ENCODE measurements around the gene EPHB1. TPM values are rescaled to one million over a fixed set of nuclear protein-coding genes. Genes with fewer than 3 reads are reported as not detected.
"Not testable (repeated sequence)": the region's sequence is repeated elsewhere in the genome, so short reads cannot be mapped to it uniquely, and the experiment has no call there.

Gene EPHB1
- total RNA-seq, 1 donor from 2014 or later, result 1.3 TPM

DNA sequence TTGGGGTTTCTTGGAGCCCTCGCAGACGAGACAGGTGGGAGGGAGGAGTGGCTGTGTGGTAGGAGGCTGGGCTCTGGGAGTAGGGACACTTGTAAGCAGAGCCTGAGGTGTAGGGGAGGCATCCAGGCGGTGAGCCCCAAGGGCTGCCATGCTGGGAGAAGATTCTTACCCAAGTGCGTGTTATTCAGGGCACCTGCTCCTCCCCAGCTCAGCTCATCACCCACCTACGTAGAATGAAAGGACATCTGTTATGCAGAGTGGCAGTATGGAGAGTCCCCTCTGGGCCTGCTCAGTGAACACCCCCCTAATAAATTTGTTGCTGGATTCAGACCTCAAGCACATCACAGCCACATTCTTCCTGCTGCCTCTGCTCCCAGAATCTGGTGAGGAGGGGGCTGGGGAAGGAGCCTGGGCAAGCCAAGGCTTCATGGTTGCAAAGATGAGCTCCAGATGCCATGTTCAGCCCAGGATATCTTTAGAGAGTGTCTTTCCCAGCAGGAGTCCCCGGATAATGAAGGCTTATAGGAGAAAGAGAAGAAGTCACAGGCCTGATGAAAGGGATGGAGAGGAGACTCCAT is 261.8 kb downstream of the EPHB1 start:
- peaks cover under 1% of the 10 kb centered on the region for H3K9me3 Mint-ChIP-seq
- no peak overlapping the region for H3K4me3 Mint-ChIP-seq
- TF ChIP-seq, protein P1, sequence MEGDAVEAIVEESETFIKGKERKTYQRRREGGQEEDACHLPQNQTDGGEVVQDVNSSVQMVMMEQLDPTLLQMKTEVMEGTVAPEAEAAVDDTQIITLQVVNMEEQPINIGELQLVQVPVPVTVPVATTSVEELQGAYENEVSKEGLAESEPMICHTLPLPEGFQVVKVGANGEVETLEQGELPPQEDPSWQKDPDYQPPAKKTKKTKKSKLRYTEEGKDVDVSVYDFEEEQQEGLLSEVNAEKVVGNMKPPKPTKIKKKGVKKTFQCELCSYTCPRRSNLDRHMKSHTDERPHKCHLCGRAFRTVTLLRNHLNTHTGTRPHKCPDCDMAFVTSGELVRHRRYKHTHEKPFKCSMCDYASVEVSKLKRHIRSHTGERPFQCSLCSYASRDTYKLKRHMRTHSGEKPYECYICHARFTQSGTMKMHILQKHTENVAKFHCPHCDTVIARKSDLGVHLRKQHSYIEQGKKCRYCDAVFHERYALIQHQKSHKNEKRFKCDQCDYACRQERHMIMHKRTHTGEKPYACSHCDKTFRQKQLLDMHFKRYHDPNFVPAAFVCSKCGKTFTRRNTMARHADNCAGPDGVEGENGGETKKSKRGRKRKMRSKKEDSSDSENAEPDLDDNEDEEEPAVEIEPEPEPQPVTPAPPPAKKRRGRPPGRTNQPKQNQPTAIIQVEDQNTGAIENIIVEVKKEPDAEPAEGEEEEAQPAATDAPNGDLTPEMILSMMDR (IDR thresholded peaks at IDR 0.05; ENCODE audit: unreplicated experiment), result no peak
- DNase-seq (ENCODE audit: low spot score in 2 of 2, unreplicated experiment in 2 of 2), result no peak
- no peaks in the 10 kb centered on the region for H3K36me3 Mint-ChIP-seq
- H3K27me3 Mint-ChIP-seq (ENCODE audit: low read depth), result peaks cover 16% of the 10 kb centered on the region
- H3K27ac Mint-ChIP-seq, result no peak overlapping the region
- H3K4me1 Mint-ChIP-seq, result no peaks in the 10 kb centered on the region

DNA sequence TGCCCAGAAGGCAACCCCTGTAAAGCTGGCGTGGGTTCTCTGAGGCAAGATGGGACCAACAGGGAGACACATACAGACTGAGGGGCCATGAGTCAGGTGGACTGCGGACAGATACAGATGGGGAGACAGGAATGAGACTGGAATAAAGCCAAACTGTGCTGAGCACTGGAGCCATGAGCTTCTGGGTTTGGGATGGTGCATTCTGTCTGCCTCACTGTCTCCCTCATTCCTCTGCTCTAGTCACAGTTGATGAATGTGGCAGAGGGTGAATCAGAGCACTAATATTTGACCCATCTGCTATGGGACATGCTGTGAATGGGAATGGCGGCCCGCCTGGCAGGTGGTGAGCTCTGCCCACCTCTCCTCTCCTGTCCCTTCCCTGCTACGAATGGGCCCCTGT is 262.9 kb downstream of the EPHB1 start:
- no peak overlapping the region for H3K27ac Mint-ChIP-seq
- no peaks in the 10 kb centered on the region for H3K4me1 Mint-ChIP-seq
- TF ChIP-seq, protein P1 (IDR thresholded peaks at IDR 0.05; ENCODE audit: unreplicated experiment), result no peak
- peaks cover 16% of the 10 kb centered on the region for H3K27me3 Mint-ChIP-seq (ENCODE audit: low read depth)
- no peaks in the 10 kb centered on the region for H3K36me3 Mint-ChIP-seq
- H3K9me3 Mint-ChIP-seq, result peaks cover 12% of the 10 kb centered on the region
- no peak overlapping the region for H3K4me3 Mint-ChIP-seq
- DNase-seq (ENCODE audit: low spot score in 2 of 2, unreplicated experiment in 2 of 2), result no peak

DNA sequence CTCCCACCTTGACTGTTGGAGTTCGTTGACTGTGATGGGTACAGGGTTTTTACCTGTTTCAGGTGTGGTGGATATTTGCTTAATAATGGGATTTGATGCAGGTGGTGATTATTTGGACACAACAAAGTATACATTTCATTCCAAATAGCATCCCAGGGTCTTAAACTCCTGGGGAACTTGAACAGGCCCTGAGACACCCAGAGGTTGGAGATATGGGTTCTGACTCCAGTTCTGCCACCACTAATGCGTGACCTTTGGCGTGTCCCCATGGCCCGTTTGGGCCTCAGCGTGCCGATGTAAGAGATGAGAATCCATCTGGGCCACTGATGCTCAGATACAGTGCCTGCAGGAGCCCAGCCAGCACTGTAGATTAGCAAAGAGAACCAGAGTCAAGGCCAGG is 264.5 kb downstream of the EPHB1 start:
- Mint-ChIP-seq H3K36me3 (no peaks in the 10 kb centered on the region), H3K9me3 (peaks cover 27% of the 10 kb centered on the region), H3K27ac (no peak overlapping the region), H3K4me3 (no peak overlapping the region), H3K4me1 (no peaks in the 10 kb centered on the region), H3K27me3 (ENCODE audit: low read depth) (peaks cover 16% of the 10 kb centered on the region)
- TF ChIP-seq, protein P1 (IDR thresholded peaks at IDR 0.05; ENCODE audit: unreplicated experiment), result no peak
- no peak for DNase-seq (ENCODE audit: low spot score in 2 of 2, unreplicated experiment in 2 of 2)

DNA sequence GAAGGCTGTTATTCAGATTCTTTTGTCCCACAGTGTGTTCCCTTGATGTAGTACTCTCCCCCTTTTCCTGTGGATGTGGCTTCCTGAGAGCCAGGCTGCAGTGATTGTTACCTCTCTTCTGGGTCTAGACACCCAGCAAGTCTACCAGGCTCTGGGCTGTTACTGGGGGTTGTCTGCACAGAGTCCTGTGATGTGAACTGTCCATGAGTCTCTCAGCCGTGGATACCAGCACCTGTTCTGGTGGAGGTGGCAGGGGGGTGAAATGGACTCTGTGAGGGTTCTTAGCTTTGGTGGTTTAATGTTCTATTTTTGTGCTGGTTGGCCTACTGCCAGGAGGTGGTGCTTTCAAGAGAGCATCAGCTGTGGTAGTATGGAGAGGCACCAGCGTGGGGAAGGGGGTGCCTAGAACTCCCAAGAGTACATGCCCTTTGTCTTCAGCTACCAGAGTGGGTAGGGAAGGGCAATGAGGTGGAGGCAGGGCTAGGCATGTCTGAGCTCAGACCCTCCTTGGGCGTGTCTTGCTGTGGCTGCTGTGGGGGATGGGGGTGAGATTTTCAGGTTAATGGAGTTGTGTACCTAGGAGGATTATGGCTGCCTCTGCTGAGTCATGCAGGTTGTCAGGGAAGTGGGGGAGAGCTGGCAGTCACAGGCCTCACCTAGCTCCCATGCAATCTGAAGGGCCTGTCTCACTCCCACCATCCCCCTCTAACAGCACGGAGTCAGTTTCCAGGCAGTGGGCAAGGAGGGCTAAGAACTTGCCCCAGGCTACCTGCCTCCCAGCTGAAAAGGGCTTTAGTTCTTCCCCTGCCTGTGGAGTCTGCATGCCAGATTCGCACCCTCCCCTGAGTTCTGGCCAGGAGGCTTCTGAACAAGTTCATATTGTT is 272.0 kb downstream of the EPHB1 start:
- H3K9me3 Mint-ChIP-seq, result peaks cover 58% of the 10 kb centered on the region
- not testable (repeated sequence) for H3K27me3 Mint-ChIP-seq (ENCODE audit: low read depth); H3K4me1 Mint-ChIP-seq; H3K27ac Mint-ChIP-seq; H3K4me3 Mint-ChIP-seq; DNase-seq (ENCODE audit: low spot score in 2 of 2, unreplicated experiment in 2 of 2); H3K36me3 Mint-ChIP-seq

DNA sequence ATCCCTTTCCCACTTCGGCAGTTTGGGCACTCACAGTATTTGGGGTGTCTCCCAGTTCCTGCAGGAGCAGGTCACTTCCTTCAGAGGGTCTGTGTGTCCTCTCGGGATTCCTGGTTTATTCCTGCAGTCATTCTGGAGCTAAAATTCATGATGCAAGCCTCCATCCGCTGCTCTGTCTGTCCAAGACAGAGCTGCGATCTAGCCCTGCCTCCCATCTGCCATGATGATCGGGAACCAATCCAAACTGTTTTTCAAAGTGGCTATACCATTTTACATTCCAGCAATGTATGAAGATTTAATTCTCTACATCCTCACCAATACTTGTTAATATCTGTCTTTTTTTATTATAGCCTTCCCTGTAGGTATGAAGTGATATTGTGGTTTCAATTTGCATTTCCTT is 273.0 kb downstream of the EPHB1 start:
- no peaks in the 10 kb centered on the region for H3K4me1 Mint-ChIP-seq
- no peaks in the 10 kb centered on the region for H3K36me3 Mint-ChIP-seq
- TF ChIP-seq, protein P1 (IDR thresholded peaks at IDR 0.05; ENCODE audit: unreplicated experiment), result no peak
- H3K27ac Mint-ChIP-seq, result no peak overlapping the region
- H3K9me3 Mint-ChIP-seq, result peaks cover 54% of the 10 kb centered on the region
- no peak for DNase-seq (ENCODE audit: low spot score in 2 of 2, unreplicated experiment in 2 of 2)
- H3K27me3 Mint-ChIP-seq (ENCODE audit: low read depth), result no peaks in the 10 kb centered on the region
- no peak overlapping the region for H3K4me3 Mint-ChIP-seq

DNA sequence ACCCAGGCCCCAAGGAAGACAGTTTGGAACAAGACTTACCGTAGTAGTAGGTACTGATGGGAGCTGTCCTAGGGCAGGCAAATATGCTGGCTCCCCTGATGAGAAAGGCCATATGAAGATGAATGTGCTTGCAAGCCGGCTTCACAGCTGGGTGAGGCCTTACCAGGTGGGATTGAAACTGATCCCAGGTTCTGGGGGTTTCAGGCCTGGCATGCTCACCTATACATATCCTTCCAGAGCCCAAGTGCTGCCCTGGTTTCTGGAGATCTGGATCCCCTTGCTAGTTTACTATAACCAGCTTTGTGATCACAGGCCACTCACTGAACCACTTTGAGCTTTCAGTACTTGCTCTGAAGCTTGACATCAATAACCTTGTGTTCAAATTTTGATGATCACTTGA is 274.3 kb downstream of the EPHB1 start:
- DNase-seq (ENCODE audit: low spot score in 2 of 2, unreplicated experiment in 2 of 2), result no peak
- Mint-ChIP-seq H3K27me3 (ENCODE audit: low read depth) (no peaks in the 10 kb centered on the region), H3K4me3 (no peak overlapping the region), H3K9me3 (peaks cover 47% of the 10 kb centered on the region), H3K36me3 (no peaks in the 10 kb centered on the region), H3K27ac (no peak overlapping the region), H3K4me1 (no peaks in the 10 kb centered on the region)
- TF ChIP-seq, protein P1 (IDR thresholded peaks at IDR 0.05; ENCODE audit: unreplicated experiment), result no peak
